HepG2 (cell line): ENCODE data around the gene MTHFD1L.

Experiments used
- ASH2L ChIP-seq: fragments of 300-600, 200-600 bp; sonication (generic); IDR thresholded peaks from 2 replicates; pipeline ENCODE4 v1.7.0; 2017; ENCODE audit warnings: low read depth, mild to moderate bottlenecking, moderate library complexity, mixed read lengths, low read length; ENCODE audit not compliant: insufficient read length
- ESRRA ChIP-seq: sonication (generic); formaldehyde crosslinking; IDR thresholded peaks from 2 replicates; pipeline ENCODE4 v1.5.1; 2020; ENCODE audit warnings: mild to moderate bottlenecking, low read depth, missing genetic modification reagents
- NCOA5 ChIP-seq: sonication (generic); formaldehyde crosslinking; IDR thresholded peaks from 2 replicates; pipeline ENCODE4 v1.4.0; 2020; ENCODE audit warnings: missing genetic modification reagents
- POLR2AphosphoS5 ChIP-seq: IDR thresholded peaks from 2 replicates; pipeline ENCODE4 v1.6.1; 2012; ENCODE audit warnings: low read depth, low read length
- RAD21 ChIP-seq: fragments of 450-650 bp; formaldehyde crosslinking; IDR thresholded peaks from 2 replicates; pipeline ENCODE4 v1.5.0; 2020; ENCODE audit warnings: mild to moderate bottlenecking
- SMC3 ChIP-seq: IDR thresholded peaks from 2 replicates; pipeline ENCODE4 v1.6.1; 2011; ENCODE audit warnings: low read length, improper control_type of control experiment

DNA sequence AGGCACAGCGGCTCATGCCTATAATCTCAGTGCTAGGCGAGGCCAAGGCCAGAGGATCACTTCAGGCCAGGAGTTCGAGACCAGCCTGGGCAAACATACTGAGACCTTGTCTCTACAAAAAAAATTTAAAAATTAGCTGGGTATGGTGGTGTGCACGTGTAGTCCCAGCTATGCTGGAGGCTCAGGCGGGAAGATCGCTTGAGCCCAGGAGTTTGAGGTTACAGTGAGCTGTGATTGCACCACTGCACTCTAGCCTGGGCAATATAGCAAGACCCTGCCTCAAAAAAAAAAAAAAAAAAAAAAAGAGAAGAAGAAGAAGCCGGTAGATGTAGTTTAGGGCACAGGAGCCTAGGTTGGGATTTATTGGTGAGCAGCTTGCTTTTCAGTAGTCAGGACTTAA lies 20.7 kb downstream of the MTHFD1L start:
- TF ChIP-seq SMC3 (no peak), NCOA5 (CRISPR knock-in tag) (no peak), ASH2L (no peak), RAD21 (CRISPR knock-in tag) (no peak), ESRRA (CRISPR knock-in tag) (no peak), POLR2AphosphoS5 (no peak)
